Activated B cell treated with CpG ODN at 0.5 μM for 24 hours (primary cell): ENCODE measurements around the gene AQP11. TPM values are rescaled to one million over a fixed set of nuclear protein-coding genes. Genes with fewer than 3 reads are reported as not detected.
"Not testable (repeated sequence)": the region's sequence is repeated elsewhere in the genome, so short reads cannot be mapped to it uniquely, and the experiment has no call there.

ENCODE experiments used
- ATAC-seq: fragments of 200-7000 bp; cut with Tn5 transposase; one replicate; pipeline ENCODE4 v1.10.0; 2021; ENCODE audit warnings: low read depth, mild to moderate bottlenecking, moderate library complexity
- CTCF ChIA-PET: fragments of 350-600 bp; sonication (Branson Sonifier 250); formaldehyde crosslinking; loops from one replicate; lab custom pipeline; 2021; ENCODE audit warnings: antibody characterized with exemption; lab: Charles Lee
- POLR2A ChIA-PET: fragments of 350-600 bp; sonication (Branson Sonifier 250); formaldehyde crosslinking; loops from one replicate; lab custom pipeline; 2021; ENCODE audit warnings: antibody characterized with exemption; lab: Charles Lee
- DNase-seq: peaks from one replicate; pipeline ENCODE4 v3.0.0; 2022
- H3K27ac Mint-ChIP-seq: one replicate; pipeline ENCODE4 v1.8.0; 2020; ENCODE audit warnings: mixed read lengths
- H3K27me3 Mint-ChIP-seq: one replicate; pipeline ENCODE4 v1.8.0; 2021; ENCODE audit warnings: mixed read lengths
- H3K36me3 Mint-ChIP-seq: one replicate; pipeline ENCODE4 v1.8.0; 2021; ENCODE audit warnings: low read depth, mixed read lengths
- H3K4me1 Mint-ChIP-seq: one replicate; pipeline ENCODE4 v1.8.0; 2021; ENCODE audit warnings: mixed read lengths
- H3K4me3 Mint-ChIP-seq: one replicate; pipeline ENCODE4 v1.8.0; 2020; ENCODE audit warnings: mild to moderate bottlenecking, mixed read lengths
- H3K9me3 Mint-ChIP-seq: one replicate; pipeline ENCODE4 v1.8.0; 2020; ENCODE audit warnings: mixed read lengths
- intact Hi-C: fragments of 100-400 bp; cut with micrococcal nuclease; formaldehyde crosslinking; loops from one replicate; pipeline ENCODE4 v1.15.1; 2024
- total RNA-seq: library from RNA; stranded (reverse); gene quantifications from 2 replicates; pipeline ENCODE4 v1.2.3, GENCODE V29; 2022
- TF ChIP-seq, protein P1 (sequence below): fragments of 200-600 bp; IDR thresholded peaks from one replicate; pipeline ENCODE4 v1.8.0; 2022; ENCODE audit warnings: antibody characterized with exemption, mild to moderate bottlenecking

The AQP11 gene
- total RNA-seq, 1 donor from 2014 or later: 0.20 TPM

DNA sequence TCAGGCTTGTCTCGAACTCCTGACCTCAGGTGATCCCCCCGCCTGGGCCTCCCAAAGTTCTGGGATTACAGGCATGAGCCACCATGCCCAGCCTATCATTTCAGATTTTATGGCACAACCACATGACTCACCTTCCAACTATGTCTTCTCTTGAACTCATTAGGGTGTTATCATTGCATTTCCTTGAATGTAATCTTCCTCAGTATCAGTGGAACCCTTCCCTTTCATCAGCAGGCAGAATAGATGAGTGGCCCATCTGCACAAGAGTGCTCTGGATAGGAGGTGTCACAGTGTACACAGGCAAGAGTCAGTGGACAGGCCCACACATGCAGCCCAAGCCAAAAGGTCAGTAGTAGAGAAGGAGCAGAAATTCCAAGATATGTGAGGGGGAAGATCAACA is 29.1 kb upstream of the AQP11 start:
- H3K27me3 Mint-ChIP-seq: peaks cover 2% of the 10 kb centered on the region
- intact Hi-C loops: no loop called here
- TF ChIP-seq, protein P1, sequence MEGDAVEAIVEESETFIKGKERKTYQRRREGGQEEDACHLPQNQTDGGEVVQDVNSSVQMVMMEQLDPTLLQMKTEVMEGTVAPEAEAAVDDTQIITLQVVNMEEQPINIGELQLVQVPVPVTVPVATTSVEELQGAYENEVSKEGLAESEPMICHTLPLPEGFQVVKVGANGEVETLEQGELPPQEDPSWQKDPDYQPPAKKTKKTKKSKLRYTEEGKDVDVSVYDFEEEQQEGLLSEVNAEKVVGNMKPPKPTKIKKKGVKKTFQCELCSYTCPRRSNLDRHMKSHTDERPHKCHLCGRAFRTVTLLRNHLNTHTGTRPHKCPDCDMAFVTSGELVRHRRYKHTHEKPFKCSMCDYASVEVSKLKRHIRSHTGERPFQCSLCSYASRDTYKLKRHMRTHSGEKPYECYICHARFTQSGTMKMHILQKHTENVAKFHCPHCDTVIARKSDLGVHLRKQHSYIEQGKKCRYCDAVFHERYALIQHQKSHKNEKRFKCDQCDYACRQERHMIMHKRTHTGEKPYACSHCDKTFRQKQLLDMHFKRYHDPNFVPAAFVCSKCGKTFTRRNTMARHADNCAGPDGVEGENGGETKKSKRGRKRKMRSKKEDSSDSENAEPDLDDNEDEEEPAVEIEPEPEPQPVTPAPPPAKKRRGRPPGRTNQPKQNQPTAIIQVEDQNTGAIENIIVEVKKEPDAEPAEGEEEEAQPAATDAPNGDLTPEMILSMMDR: no peak
- H3K9me3 Mint-ChIP-seq: no peaks in the 10 kb centered on the region
- H3K4me3 Mint-ChIP-seq: no peak overlapping the region
- no peaks in the 10 kb centered on the region for H3K4me1 Mint-ChIP-seq
- no peak overlapping the region for H3K27ac Mint-ChIP-seq
- POLR2A ChIA-PET: no interaction called here
- no peak for DNase-seq
- CTCF ChIA-PET: no interaction called here
- no peaks in the 10 kb centered on the region for H3K36me3 Mint-ChIP-seq
- no peak for ATAC-seq

DNA sequence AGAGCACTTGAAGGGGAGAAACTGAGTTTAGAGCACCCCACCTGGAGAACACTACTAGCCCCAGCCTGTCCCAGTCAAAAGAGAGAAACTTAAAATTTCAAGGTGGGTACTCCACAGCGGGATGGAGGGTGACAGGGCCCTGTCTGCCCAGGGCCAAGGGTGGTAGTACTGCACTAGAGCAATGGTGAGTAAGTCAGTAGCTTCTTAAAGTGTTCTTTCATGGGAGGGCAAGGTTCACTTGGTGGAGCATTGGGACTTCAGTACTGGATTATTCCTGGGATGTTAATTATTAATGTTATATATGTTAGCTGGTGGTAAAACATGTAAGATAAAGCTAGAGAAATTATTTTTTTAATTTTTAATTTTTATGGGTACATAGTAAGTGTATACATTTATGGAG is 28.5 kb upstream of the AQP11 start:
- Mint-ChIP-seq H3K27me3 (peaks cover 2% of the 10 kb centered on the region), H3K4me3 (no peak overlapping the region), H3K36me3 (no peaks in the 10 kb centered on the region), H3K27ac (no peak overlapping the region), H3K4me1 (no peaks in the 10 kb centered on the region), H3K9me3 (no peaks in the 10 kb centered on the region)
- TF ChIP-seq, protein P1: no peak
- intact Hi-C loops: no loop called here
- ChIA-PET CTCF (no interaction called here), POLR2A (no interaction called here)
- DNase-seq: no peak
- ATAC-seq: no peak

DNA sequence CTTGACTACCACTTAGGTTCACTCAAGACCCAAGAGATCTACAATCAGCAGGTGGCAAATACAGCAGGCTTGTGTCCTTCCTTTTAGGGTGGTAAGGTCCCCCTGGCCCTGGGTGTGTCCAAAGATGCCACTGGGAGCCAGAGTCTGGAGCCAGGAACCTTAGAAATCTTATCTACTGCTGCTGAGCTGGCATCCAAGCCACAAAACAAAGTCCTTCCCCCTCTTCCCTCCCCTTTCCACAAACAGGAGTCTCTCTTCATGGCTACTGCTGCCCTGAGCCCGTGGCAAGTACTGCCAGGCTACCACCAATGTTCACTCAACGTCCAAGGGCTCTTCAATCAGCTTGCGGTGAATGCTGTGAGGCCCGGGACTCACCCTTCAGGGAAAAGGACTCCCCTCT is 21.4 kb upstream of the AQP11 start:
- Mint-ChIP-seq H3K4me3 (no peak overlapping the region), H3K27ac (no peak overlapping the region), H3K4me1 (no peaks in the 10 kb centered on the region), H3K9me3 (no peaks in the 10 kb centered on the region), H3K36me3 (no peaks in the 10 kb centered on the region), H3K27me3 (peaks cover 5% of the 10 kb centered on the region)
- ATAC-seq: no peak
- intact Hi-C loops: no loop called here
- POLR2A ChIA-PET: no interaction called here
- DNase-seq: no peak
- CTCF ChIA-PET: no interaction called here
- TF ChIP-seq, protein P1: no peak

DNA sequence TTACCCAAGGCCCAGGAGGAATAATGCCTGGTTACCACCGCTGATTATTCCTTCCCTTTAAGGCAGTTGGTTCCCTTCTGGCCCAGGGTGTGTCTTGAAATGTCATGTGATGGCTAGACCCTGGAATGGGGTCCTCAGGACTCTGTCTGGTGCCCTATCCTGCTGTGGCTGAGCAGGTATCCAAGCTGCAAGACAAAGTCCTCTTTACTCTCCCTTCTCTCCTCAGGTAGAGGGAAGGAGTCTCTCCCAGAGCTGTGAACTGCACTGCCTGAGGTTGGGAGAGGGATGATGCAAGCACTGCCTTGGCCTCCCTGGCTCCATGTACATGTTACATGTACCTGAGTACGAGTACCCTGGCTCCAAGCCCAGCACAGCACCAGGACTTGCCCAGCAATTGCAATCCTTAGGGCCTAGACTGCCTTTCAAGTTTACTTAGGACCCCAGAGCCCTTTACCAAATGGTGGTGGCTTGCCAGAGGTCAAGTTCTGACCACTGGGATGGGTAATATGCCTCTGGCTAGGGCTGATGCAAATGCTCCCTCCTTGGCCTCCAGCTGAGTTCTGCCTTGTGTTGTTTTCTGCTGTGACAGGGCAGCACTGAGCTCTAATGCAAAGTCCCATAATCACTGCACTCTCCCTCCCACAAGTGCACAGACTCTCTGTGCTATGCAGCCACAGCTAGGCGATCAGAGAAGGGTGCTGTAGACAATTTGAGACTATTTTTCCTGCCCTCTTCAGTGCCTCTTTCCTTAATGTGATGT is 20.7 kb upstream of the AQP11 start:
- intact Hi-C loops: no loop called here
- Mint-ChIP-seq H3K36me3 (no peaks in the 10 kb centered on the region), H3K9me3 (no peaks in the 10 kb centered on the region), H3K27ac (no peak overlapping the region), H3K4me1 (no peaks in the 10 kb centered on the region), H3K27me3 (peaks cover 5% of the 10 kb centered on the region), H3K4me3 (no peak overlapping the region)
- no peak for ATAC-seq
- ChIA-PET POLR2A (no interaction called here), CTCF (no interaction called here)
- TF ChIP-seq, protein P1: no peak
- DNase-seq: no peak

DNA sequence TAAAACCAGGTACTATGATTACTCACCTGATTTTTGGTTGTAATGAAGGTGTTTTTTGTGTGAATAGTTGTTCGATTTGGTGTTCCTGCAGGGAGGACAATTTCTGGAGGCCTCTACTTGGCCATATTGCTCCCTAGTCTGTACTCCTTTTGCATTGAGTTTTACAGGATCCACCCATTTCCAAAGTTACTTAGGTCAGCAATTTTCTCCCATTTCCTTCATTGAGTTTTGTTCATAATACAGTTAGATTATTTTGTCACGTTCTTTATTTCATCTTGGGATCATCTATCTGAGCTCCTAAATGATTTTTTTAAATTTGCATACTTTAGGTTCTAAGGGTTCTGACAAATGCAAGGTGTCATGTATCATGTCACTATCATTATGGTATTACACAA is 20.1 kb upstream of the AQP11 start:
- Mint-ChIP-seq H3K4me3 (no peak overlapping the region), H3K27me3 (peaks cover 5% of the 10 kb centered on the region), H3K27ac (no peak overlapping the region), H3K9me3 (no peaks in the 10 kb centered on the region), H3K4me1 (no peaks in the 10 kb centered on the region), H3K36me3 (no peaks in the 10 kb centered on the region)
- TF ChIP-seq, protein P1: no peak
- intact Hi-C loops: no loop called here
- ATAC-seq (no peak), DNase-seq (no peak)
- ChIA-PET POLR2A (no interaction called here), CTCF (no interaction called here)

DNA sequence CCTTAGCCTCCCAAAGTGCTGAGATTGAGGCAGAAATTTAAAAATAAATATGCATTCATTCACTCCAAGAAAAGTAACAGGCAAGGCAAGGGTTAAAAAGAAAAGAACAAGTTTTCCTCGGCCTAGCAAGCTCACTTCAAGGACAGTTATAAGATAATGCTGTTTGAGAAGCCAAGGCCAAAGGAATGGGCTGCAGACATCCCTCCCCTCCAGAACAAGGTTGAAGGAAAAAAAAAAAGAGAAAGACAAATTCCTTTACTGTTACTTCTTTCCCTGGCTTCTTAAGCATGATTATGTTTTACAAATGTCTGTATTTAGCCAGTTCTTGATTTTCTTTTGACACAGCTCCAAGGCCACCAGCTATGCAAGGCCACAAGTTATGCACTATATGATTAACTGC is 18.9 kb upstream of the AQP11 start:
- CTCF ChIA-PET, H3K9me3 Mint-ChIP-seq, DNase-seq, H3K4me1 Mint-ChIP-seq, ATAC-seq, intact Hi-C loops, POLR2A ChIA-PET, H3K36me3 Mint-ChIP-seq, H3K27ac Mint-ChIP-seq, H3K27me3 Mint-ChIP-seq, H3K4me3 Mint-ChIP-seq: not testable (repeated sequence)

DNA sequence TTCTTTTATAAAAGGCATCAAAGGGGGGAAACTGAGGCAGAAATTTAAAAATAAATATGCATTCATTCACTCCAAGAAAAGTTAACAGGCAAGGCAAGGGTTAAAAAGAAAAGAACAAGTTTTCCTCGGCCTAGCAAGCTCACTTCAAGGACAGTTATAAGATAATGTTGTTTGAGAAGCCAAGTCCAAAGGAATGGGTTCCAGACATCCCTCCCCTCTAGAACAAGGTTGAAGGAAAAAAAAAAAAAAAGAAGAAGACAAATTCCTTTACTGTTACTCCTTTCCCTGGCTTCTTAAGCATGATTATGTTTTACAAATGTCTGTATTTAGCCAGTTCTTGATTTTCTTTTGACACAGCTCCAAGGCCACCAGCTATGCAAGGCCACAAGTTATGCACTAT is 14.3 kb upstream of the AQP11 start:
- ATAC-seq, H3K9me3 Mint-ChIP-seq, H3K4me1 Mint-ChIP-seq, H3K36me3 Mint-ChIP-seq, CTCF ChIA-PET, H3K27ac Mint-ChIP-seq, POLR2A ChIA-PET, DNase-seq, intact Hi-C loops, H3K27me3 Mint-ChIP-seq, H3K4me3 Mint-ChIP-seq: not testable (repeated sequence)
